HG03521 (cell line): ENCODE measurements around the gene ACKR2.
"Not testable (repeated sequence)": the region's sequence is repeated elsewhere in the genome, so short reads cannot be mapped to it uniquely, and the experiment has no call there.

Experiments
- ATAC-seq: cut with Tn5 transposase; IDR thresholded peaks from one replicate; pipeline ENCODE4 v1.9.1; 2021; ENCODE audit warnings: mild to moderate bottlenecking, moderate library complexity; ENCODE audit not compliant: unreplicated experiment

ACKR2 gene

DNA sequence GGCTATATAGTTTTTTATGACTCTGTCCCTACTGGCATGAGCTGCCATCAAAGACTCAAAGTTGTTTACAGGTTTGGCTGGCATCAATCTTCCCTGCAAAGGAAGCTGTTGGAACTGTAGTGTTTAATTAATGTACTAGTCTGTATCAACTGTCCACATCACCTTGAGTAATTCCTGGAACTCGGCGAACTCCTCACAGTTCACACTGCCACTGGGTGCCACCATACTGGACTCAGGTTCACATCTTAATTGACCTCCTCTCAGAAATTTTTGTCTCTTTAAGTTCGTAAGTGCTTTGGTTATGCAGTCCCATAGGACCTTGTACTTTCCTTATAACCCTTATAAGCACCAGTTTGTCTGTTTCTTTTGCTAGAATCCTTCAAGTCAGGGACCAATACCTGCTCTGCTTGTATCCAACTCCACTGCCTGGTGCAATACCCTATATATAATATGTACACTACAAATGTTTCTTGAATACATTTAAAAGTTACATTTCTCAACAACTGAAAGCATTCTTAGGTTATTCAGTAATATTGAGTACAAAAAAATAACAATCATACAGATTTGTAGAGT, 8.1 kb upstream of the ACKR2 start:
- no peak for ATAC-seq

DNA sequence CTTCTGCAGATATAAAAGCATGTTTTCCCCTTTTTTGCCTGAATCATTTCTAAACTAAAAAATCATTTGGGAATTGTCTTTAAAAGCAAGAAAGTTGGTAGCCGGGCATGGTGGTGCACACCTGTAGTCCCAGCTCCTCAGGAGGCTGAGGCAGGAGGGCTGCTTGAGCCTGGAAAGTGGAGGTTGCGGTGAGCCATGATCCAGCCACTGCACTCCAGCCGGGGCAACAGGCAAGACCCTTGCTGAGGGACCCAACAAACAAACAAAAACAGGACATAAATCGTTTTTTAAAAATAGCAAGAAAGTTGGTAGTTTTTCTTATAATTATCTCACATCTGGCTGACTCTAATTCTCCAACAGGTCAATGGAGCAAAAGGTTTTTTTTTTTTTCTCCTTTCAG, 7.5 kb upstream of the ACKR2 start:
- ATAC-seq: no peak

DNA sequence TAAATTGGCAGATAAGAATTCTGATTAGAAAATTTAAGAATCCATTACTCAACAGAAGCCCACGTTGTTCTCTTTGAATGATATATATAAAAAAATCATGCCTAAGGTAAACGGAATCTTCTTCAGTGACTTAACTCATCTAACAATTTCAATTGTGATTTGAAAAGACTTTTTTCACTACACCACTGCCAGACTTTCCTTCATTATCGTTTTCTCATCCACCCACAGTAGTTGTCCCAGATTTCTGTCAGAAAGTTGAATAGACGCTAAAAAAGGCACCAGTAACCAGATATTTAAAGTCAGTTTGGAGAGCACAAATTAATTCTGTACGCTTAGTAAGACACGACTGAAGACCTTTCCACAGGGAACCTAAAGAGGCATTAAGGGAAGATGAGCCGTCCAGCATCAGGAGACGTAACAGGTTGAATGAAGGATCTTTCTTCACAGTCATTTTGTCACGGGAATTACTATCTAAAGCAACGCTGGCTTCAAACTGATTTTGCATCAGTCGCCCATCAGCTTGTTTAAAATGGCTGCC, 6.3 kb upstream of the ACKR2 start:
- ATAC-seq: no peak

DNA sequence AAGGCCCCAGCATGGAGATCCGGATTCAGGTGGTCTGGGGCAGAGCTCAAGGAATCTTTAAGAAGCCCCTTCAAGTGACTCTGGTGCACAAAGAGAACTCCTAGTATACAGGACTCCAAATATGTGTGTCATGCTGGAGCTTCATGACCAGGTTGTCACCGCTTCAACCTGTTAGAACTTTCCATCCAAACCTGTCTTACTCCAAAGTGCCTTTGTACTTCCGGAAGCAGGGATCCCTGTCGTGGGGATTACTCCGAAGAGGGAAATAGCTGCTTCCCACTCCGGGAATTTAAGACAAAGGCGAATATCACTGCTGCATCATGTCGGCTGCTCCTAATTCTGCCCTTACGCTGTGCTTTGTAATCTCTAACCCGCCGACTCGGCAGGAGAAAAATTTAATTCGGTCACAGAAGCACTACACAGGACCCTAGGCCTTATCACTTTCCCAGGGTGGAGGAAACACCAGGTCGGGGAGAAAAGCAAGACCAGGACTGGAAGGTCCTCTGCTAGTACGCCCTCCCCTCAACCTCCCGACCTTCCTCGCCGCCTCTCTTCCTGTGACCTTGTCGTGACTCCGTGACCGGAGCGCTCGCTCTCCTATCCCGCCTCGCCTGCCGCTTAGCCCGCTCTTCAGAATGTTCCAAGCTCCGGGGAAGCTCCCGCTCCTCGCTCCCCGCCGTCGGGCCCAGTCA, 5.7 kb upstream of the ACKR2 start:
- ATAC-seq: peak; percentile 23

DNA sequence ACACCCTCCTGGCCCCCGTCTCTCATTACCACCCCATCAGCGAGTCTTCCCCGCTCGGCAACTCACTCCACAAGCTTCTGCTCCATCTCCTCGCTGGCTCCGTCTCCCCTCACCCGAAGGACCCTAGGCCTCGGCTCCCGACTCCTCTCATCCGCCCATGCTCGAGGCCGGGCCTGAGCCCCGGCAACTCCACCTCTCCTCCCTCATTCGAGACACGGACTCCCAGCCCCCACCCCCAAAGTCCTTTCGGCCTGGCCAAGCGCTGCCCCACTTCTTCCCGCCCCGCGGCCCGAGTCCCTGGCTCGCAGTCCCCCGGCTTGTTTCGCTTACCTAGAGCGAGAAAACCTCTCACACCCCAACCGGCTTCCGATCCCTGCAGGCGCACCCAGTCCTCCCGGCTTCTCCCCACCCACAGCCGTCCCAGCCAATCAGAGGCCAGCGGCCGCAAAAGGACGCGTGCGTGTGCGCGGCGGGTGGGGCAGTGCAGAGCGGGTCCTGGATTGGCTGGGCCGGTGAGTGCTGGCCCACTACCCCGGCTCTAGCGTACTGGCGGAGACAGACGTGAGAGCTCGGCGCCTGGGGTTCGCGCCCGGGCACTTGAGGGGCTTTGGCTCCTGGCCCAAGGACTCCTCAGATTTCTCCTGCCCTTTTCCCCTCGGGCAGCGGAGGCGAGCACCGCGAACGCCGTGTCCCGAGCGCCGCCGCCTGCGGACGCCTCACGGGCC, 5.0 kb upstream of the ACKR2 start, which contains the start of gene HIGD1A:
HIGD1A (minus strand) TSS at position 385 of the 725 bp plus-strand sequence. CDS start 10,237 bp downstream, outside the sequence.
- peak; percentile 98 for ATAC-seq

DNA sequence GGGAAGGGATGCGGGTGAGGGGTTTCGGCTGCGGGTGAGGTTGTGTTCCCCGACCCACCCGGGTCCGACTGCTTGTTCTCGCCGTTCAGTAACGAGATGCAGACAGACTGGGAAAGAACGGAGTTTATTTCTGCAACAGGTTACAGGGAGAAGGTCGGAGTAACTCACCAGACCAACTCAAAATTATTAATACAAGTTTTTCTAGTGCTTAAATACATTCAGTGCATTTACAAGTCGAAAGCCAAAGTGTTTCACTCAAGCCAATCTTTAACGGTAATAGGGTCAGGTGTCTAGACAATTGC, 4.5 kb upstream of the ACKR2 start:
- ATAC-seq: no peak

DNA sequence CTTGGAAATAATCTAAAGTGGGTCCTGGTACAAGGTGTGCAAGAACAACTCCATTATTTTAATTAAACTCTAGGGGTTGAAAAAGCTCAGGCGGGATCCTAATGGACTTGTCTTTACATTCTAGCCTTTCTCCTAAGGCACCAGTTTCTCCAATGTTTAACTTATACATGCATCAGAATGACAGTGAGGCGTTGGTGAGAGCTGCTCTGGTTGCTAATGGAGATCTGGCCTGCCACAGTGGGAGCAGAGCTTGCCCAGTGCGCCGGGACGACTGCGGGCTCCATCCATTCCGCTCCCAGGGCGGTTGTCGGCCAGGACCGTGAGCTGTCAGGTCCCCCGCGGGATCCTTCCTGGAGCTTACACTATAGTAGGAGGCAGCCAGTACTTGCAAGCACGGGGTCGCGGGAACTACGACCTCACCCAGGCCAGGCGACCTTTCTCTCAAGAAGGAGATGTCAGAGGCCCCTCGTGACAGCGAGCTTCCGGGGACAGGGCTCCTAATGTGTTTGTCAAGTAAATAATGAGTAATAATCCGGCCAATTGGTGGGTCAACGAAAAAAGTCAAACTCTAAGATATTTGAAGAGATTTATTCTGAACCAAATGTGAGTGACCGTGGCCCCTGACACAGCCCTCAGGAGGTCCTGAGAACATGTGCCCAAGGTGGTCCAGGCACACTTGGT, 4.0 kb upstream of the ACKR2 start:
- ATAC-seq: no peak

DNA sequence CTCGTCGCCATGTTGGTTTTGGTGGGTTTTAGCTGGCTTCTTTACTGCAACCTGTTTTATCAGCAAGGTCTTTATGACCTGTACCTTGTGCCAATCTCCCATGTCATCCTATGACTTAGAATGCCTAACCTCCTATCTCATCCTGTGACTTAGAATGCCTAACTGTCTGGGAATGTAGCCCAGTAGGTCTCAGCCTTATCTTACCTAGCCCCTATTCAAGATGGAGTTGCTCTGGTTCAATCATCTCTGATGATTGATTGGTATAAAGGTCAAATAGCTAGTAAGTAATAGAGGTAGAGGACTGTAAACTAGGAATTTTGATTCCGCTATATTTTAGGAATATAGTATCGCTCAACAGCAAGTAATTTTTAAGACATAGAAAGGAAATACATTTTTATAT, 1.3 kb upstream of the ACKR2 start:
- no peak for ATAC-seq

DNA sequence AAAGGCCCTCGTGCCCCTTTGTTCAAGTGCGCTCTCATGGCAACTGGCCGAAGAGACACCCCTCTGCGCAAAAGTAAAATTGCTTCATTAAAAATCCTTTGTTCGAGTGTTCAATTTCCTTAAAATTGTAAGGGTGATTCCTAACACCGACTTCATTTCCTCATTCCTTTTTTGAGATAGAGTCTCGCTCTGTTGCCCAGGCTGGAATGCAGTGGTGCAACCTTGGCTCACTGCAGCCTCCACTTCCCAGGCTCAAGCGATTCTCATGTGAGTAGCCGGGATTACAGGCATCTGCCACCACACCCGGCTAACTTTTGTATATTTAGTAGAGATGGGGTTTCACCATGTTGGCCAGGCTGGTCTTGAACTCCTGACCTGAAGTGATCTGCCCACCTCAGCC, 1.5 kb downstream of the ACKR2 start:
- ATAC-seq: not testable (repeated sequence)

DNA sequence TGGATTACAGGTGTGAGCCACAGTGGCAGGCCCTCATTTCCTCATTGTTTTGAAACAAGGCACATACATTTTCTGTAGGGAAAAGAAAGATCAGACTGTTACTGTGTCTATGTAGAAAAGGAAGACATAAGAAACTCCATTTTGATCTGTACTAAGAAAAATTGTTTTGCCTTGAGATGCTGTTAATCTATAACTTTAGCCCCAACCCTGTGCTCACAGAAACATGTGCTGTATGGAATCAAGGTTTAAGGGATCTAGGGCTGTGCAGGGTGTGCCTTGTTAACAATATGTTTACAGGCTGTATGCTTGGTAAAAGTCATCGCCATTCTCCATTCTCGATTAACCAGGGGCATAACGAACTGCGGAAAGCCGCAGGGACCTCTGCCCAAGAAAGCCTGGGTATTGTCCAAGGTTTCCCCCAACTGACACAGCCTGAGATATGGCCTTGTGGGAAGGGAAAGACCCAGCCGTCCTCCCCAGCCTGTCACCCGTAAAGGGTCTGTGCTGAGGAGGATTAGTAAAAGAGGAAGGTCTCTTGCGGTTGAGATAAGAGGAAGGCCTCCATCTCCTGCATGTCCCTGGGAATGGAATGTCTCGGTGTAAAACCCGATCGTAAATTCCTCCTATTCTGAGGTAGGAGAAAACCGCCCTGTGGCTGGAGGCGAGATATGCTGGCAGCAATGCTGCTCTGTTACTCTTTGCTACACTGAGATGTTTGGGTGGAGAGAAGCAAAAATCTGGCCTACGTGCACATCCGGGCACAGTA, 2.1 kb downstream of the ACKR2 start:
- ATAC-seq: not testable (repeated sequence)

DNA sequence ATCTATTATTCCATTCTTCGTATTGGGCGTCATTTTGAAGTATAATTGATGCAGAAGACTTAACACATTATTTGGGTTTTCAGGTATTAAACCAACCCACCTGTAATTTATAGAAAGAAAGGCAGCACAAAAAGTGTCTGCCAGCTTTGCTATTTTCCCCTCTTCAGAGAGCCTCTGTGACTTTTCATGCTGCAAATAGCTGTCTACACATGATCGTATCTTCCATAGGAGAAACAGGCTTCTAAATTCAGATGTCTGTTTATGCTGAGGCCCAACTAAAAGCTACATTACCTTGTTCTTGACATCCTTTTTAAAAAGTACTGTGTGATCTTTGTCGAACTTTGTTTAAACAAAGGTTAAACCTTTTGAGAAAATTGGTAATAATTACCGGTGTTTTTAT, 5.0 kb downstream of the ACKR2 start:
- ATAC-seq: no peak

DNA sequence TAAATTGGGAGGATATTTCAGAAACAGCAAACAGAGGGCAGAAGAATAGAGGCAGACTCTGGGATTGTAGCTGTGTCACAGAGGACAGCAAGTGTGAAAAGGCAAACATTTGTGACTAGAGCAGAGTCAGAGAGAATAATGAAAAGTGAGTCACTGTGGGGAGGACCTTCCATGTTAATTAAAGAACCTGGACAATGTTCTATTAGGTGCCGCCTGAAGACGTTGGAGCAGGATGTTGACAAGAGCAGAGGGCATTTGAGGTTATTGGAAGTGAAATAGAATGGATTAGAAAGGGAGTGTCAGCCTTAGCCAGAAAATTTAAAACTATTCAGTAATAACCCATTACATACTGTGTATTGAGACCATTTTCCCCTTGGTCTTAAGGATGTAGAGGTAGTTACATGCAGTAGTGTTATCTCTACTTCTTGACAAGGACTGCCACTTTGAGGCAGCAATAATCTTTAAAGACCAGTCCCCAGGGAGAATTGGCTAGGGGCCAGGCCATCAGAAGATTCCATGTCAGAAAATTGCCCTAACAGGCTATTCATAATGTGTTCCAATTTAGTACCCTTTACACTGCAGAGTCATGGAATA, 5.8 kb downstream of the ACKR2 start:
- ATAC-seq: no peak

DNA sequence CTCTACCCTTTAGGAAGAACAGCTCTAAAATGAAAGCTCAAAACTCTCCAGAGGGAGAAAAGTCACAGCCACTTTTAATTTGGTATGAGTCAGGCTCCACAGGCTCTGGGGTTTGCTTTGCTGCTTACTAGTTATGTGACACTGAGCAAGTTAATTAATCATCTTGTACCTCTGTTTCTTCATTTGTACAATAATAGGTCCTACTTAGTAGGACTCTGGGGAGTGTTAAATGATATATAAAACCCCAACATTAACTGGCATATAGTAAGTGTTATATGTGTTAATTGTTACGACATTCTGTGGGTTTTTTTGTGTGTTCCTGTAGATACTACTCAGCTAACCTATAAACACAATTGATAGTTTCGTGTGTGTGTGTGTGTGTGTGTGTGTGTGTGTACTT, 6.6 kb downstream of the ACKR2 start:
- ATAC-seq: no peak

DNA sequence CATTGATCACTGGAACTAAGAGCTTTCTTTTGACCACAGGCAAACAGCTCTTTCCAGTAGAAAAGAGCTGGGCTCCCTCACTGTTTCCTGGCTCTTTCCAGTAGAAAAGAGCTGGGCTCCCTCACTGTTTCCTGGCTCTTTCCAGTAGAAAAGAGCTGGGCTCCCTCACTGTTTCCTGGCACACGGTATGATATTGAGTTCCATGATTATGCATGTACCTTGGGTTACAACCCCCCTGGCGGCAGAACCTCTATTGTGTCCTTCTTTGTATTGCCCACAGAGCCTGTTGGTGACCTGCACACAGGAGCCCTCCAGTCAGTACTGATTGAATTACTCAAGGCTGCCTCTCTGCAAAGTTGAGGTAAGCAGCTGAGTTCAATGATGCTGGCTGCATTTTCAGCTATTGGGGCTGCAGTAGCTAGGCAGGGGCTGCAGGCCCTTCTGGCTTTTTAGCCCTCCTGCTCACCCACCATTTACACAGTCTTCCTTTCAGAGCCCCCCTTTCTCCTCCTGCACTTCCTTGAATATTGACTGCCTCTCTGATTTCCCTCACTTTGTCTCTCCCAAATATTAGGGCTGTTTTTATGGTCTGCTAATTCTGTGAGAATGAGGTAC, 10.2 kb downstream of the ACKR2 start:
- no peak for ATAC-seq

DNA sequence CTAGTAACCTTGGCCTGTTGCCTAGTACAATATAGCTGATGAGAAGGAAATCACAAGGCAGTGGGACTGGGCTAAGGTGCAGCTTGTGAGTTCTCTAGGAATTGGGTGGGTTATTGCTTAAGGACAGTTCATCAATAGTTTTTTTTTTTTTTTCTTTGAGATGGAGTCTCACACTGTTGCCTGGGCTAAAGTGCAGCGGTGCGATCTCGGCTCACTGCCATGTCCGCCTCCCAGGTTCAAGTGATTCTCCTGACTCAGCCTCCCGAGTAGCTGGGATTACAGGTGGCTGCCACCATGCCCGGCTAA, 11.5 kb downstream of the ACKR2 start:
- ATAC-seq: no peak

DNA sequence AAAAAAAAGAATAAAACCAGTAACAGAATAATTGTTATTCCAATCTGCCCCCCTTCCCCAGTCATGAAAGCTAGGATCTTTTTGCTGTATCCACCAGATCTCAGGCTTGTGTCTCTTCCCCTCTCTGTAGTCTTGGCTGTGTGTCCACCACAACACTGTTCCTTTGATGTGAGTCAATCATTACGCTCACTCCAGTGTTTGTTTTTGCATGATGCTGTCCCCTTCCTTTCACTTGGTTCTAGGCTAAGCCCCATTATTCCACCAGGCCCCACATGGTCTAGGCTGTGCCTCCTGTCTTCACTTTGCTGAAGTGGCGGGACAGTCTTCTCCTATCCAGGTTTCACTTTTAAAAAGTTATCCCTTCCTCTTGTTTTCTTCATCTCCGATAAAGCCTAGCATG, 13.6 kb downstream of the ACKR2 start:
- ATAC-seq: no peak

DNA sequence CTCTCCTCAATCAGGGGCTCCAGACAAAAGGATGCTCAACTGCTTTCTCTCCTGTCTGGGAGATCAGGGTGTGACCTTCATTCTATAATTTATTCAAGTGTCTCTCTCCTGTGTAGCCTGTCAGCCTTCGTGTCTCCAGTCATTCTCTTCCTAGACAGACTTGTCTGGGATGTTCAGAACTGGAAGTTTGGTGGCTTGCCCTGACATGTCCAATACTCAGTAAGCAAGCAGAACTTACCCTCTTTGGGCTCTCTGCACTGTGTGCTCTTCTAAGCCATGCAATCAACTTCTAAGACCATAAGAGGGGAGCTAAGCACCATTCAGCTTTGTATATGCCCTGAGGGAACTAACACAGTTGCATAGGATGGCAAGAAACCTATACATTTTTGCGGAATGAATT, 14.1 kb downstream of the ACKR2 start:
- ATAC-seq: no peak

DNA sequence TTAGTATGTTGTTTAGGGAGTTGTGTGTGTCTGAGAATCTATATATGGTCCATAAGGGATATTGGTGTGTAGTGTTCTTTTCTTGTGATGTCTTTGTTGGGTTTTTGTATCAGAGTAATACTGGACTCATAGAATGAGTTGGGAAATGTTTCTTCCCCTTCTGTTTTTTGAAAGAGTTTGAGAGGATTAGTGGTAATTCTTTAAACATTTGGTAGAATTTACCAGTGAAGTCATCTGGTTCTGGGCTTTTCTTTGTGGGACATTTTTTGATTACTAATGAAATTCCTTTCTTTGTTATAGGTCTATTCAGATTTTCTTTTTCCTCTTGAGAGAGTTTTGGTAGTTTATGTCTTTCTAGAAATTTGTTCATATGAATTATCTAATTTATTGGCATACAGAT, 16.9 kb downstream of the ACKR2 start:
- no peak for ATAC-seq

DNA sequence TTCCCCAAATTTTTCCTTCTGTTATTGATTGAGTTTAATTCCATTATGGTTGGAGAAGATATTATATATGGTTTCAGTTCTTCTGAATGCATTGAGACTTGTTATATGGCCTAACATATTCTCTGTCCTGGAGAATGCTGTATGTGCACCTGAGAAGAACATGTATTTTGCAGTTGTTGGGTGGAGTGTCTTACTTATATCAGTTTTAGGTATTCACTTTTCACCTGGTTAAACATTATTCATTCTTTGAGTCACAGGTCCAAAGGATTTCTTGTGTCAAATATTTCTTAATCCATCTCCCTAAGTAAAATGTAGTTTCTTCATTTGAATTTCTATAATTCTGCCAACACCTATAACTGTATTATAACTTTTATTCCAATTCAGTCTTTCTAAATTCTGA, 17.8 kb downstream of the ACKR2 start:
- ATAC-seq: no peak

DNA sequence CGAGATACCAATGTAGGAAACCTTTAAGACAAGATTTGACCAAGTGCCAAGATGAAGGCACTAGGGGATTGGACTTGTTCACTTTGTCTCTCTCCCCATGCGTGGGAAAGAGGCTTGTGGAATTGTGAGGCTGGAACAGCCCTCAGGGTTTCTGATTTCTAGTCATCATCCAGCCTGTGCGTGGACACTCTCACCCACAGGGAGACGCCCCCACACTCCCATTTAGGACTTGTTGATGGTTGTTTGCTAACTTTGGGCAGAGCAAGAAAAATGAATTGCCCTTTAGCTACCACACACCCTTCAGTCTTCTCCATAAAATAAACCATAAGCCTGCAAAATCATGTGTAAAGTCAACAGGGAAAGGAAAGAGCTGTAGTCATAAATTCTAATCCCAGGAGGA, 18.4 kb downstream of the ACKR2 start:
- ATAC-seq: no peak
